ENCODE measurements around the gene COL16A1.

Gene COL16A1

GRCh38 chr1:31703431-31704270, at the start of gene COL16A1:
Gene COL16A1, minus strand, starts transcription at chr1:31704017. Its CDS starts 1,824 bp downstream, at chr1:31702193.
- no peak for DNase-seq

GRCh38 chr1:31752952-31753475, 49.2 kb upstream of the COL16A1 start:
- no peak for DNase-seq

GRCh38 chr1:31752258-31752657, 48.4 kb upstream of the COL16A1 start:
- DNase-seq: no peak

GRCh38 chr1:31751822-31752241, 48.0 kb upstream of the COL16A1 start:
- no peak for DNase-seq

GRCh38 chr1:31750858-31751510, 47.2 kb upstream of the COL16A1 start:
- DNase-seq: peak in 1 of 2 experiments; percentile 10

- DNase-seq: no peak
Measured at GRCh38 chr1:31749785-31750735, 46.2 kb upstream of the COL16A1 start.

- DNase-seq: no peak
Measured at GRCh38 chr1:31748365-31748764, 44.5 kb upstream of the COL16A1 start.

- no peak for DNase-seq
Measured at GRCh38 chr1:31747304-31747703, 43.5 kb upstream of the COL16A1 start.

- no peak for DNase-seq
Measured at GRCh38 chr1:31746687-31747086, 42.9 kb upstream of the COL16A1 start.

GRCh38 chr1:31745946-31746670, 42.3 kb upstream of the COL16A1 start:
- no peak for DNase-seq

GRCh38 chr1:31745096-31745945, 41.5 kb upstream of the COL16A1 start:
- DNase-seq: peak; percentile 38 to 40

- no peak for DNase-seq
Measured at GRCh38 chr1:31744165-31744888, 40.5 kb upstream of the COL16A1 start.

- DNase-seq: no peak
Measured at GRCh38 chr1:31742462-31743212, 38.8 kb upstream of the COL16A1 start.

- DNase-seq: no peak
Measured at GRCh38 chr1:31739346-31739745, 35.5 kb upstream of the COL16A1 start.

- no peak for DNase-seq
Measured at GRCh38 chr1:31736675-31737074, 32.9 kb upstream of the COL16A1 start.

- DNase-seq: no peak
Measured at GRCh38 chr1:31735571-31735970, 31.8 kb upstream of the COL16A1 start.

- no peak for DNase-seq
Measured at GRCh38 chr1:31734582-31735107, 30.8 kb upstream of the COL16A1 start.

- DNase-seq: no peak
Measured at GRCh38 chr1:31733389-31734219, 29.8 kb upstream of the COL16A1 start.
